Ramos (cell line): ENCODE data around the gene REXO1.
"Not testable (repeated sequence)": the region's sequence is repeated elsewhere in the genome, so short reads cannot be mapped to it uniquely, and the experiment has no call there.

Experiments used
- in situ Hi-C: fragments of 300-500 bp; cut with MboI; formaldehyde crosslinking; loops from one replicate; pipeline ENCODE4 v1.14.3; 2022; ENCODE audit warnings: low sequenced_read_pairs; ENCODE audit not compliant: unreplicated experiment

Gene REXO1

GRCh38 chr19:1848399-1849131 lies at the start of gene REXO1:
Gene REXO1, minus strand, starts transcription at chr19:1848483. Its CDS starts 125 bp downstream, at chr19:1848358.
- in situ Hi-C loops: no loop called here

GRCh38 chr19:1896508-1896907 lies 48.2 kb upstream of the REXO1 start:
- in situ Hi-C loops: no loop called here

DNA sequence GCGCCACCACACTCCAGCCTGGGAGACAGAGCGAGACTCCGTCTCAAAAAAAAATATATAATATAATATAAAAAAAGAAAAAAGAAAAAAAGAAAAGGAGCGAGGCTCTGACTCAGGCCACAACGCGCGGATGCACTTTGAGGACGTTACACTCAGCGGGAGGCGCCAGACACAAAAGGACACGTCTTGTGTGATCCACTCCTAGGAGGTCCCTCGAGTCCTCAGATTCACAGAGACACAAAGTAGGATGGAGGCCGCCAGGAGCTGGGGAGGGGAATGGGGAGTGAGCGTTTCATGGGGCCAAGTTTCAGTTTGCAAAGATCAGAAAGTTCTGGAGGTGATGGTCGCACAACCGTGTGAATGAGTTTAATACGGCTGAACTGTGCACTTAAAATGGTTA lies 45.5 kb upstream of the REXO1 start:
- in situ Hi-C loops: no loop called here

DNA sequence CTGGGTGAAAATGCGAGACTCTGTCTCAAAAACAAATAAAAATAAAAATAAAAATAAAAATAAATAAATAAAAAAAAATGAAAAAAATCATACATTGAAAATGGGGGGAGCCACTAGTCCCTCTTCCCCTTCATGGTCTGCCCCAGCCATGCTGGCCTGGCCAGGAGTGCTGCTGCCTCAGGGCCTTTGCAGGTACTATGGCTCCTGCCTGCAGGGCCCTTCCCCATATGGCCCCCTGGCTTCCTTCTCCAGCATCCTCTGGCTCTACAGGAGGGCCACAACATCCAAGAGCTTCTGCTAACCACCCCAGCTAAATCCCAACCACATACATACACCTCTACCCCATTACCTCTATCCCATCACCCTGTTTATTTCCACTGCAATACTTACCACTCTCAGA lies 41.6 kb upstream of the REXO1 start:
- in situ Hi-C loops: no loop called here

GRCh38 chr19:1888385-1888784 lies 40.1 kb upstream of the REXO1 start:
- in situ Hi-C loops: no loop called here

- in situ Hi-C loops: not testable (repeated sequence)
Measured at GRCh38 chr19:1886360-1886759, 38.1 kb upstream of the REXO1 start.

- in situ Hi-C loops: not testable (repeated sequence)
Measured at GRCh38 chr19:1885398-1886119, 37.3 kb upstream of the REXO1 start, which contains the start of gene ABHD17A. Gene ABHD17A, minus strand, starts transcription at chr19:1885496. Its CDS starts 3,930 bp downstream, at chr19:1881566.

DNA sequence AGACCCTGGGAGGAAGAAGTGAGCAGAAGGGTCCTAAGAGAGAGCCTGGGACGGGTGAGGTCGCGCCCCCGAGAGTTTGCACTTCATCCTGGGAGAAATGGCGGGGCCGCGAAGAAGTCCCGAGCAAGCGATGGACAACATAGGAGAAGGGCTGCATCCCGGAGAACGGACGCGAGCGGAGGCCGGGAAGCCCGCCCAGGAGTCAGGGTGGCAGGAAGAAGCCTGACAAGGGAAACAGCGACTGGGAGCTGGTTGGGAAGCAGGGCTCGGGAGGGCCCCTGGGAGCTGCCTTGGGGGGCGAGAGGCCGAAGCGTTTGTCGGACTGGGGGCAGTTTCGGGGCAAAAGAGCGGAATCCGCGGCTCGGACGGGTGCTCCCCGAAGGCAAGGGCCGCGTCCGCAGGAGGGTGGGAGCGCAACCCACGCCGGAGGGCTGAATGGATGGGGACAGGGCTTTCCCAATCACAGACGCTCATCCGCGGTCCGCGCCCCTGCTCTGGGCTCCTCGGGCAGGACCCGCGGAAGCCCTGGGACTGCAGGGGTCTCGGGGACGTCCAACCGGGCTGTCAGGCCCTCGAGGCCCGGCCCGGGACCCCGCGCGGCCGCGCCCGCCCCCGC lies 36.5 kb upstream of the REXO1 start:
- in situ Hi-C loops: no loop called here

- in situ Hi-C loops: no loop called here
Measured at GRCh38 chr19:1884291-1884718, 36.0 kb upstream of the REXO1 start.

DNA sequence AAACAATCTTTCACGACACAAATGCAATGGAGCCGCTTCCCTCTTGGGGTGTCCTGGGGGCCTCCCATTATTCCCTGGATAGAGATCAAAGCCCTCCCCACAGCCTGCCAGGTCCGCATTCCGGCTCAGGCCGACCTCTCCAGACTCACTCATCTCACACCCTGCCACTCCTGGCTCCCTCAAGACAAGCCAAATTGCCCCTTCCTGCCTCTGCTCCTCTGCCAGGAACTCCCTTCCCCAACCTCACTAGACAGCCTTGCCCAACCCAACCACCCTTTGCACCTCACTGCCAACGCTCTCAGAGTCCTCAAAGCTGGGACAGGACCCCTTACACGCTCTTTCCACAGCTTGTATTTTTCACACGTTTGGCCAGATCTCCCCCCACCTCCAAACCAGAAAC lies 35.5 kb upstream of the REXO1 start:
- in situ Hi-C loops: no loop called here

DNA sequence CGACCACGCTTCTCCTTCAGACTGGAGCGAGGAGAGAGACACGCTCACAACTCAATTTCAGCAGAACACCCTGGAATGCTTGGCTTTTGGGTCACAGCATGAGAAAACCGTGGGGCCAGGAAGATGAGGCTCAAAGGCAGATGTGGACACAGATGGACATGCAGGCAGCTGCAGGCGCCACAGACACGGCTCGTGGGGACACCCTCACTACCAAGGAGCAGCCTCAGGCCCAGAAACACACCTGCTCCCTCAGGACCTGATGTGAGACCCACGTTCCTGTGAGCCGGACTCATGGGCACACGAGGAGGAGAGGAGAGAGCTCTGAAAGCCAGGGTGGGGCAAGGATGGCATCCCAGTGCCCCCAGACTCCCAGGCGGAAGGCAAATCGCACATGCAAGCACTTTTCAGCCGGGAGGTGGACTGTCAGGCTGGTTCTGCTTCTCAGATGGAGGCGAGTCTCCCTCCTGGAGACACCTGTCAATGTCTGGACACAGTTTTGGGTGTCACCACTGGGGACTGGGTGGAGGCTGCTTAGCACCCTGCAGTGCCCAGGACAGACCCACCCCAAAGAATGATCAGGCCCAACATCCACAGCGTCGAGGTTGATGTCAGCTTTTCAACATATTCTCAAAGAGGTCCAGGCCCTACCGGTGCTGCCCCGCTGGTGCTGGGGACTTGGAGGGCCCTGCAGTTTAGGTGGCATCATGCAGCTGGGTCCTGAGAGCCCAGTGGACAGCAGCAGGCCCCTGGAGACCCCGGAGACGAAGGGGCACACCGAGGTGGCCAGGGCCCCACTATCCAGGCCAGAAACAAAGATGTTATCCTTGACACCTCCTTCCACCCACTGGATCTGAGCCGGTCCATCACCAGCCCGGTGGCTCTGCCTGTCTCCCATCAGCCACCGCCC lies 34.8 kb upstream of the REXO1 start:
- in situ Hi-C loops: no loop called here

GRCh38 chr19:1882089-1882785 lies 34.0 kb upstream of the REXO1 start:
- in situ Hi-C loops: no loop called here

GRCh38 chr19:1881393-1882088 lies 33.3 kb upstream of the REXO1 start:
- in situ Hi-C loops: not testable (repeated sequence)

- in situ Hi-C loops: no loop called here
Measured at GRCh38 chr19:1880611-1881392, 32.5 kb upstream of the REXO1 start.

- in situ Hi-C loops: not testable (repeated sequence)
Measured at GRCh38 chr19:1879982-1880381, 31.7 kb upstream of the REXO1 start.

GRCh38 chr19:1878583-1878982 lies 30.3 kb upstream of the REXO1 start:
- in situ Hi-C loops: not testable (repeated sequence)

DNA sequence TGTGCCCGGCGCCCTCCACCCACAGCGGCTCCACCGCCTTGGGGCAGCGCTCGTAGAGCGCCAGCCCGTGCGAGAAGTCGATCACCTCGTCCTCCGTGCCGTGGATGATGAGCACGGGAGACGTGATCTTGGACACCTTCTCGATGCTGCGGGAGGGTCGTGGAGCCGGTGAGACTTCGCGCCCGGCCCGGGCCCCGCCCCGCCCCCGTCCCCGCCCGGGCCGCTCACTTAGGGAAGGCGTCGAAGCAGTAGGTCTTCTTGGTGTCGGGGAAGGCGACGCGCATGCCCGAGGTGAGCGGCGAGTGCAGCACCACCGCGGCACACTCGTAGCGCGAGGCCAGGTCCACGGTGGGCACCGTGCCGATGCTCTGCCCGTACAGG lies 29.0 kb upstream of the REXO1 start:
- in situ Hi-C loops: not testable (repeated sequence)
